ENCODE data around the gene ZNF135.

Gene ZNF135

DNA sequence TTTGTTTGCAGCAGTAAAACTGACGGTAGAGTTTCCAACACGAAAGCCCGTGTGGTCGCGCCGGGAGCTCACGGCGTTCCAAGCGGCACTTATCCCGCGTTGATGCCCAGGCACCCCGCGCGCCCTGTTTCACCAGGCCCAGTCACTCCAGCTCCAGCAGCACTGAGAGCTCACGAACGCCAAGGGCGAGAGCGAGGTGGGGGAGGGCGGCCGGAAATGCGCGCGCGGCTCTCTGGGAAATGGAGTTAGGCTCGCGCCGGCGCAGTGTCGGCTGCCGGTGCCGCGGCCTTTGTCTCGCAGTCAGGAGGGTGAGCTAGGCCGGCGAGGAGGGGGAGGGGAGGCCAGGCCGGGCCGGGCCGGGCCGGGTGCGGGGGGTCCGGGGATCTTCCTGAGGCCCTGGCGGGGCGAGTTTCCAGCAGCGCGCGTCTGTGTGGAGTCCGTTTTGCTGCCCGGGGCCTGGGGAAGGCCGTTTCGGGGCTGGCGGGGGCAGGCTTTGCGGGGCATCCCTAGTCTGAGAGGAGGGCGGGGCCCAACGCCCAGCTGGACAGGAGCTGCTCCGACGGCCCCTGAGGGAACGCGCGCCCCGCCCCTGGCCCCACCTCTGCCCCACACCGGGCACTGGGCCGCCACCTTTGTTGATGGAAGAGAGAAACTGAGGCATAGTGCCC is at the start of gene ZNF135:
Gene ZNF135 (plus strand): TSS at position 280 of the 668 bp plus-strand sequence. CDS start 721 bp downstream, outside the sequence.
- peak; percentile 48 for DNase-seq

DNA sequence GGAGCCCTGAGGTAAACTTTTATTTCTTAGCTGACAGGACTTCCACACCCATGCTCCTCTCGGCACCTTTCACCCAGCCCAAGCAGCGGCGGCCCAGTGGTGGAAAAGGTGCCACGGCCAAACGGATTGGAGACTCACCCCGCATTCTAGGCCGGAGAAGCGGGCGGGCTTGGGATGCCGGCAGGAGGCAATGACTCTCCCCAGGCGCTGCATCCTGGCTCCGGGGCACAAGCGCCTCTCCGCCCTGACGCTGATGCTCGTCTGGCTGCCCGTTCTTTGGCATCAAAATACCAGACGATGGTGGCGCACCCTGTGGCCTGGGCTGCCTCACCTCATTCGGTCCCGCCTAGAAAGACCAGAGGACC is 49.8 kb upstream of the ZNF135 start:
- DNase-seq, result no peak

DNA sequence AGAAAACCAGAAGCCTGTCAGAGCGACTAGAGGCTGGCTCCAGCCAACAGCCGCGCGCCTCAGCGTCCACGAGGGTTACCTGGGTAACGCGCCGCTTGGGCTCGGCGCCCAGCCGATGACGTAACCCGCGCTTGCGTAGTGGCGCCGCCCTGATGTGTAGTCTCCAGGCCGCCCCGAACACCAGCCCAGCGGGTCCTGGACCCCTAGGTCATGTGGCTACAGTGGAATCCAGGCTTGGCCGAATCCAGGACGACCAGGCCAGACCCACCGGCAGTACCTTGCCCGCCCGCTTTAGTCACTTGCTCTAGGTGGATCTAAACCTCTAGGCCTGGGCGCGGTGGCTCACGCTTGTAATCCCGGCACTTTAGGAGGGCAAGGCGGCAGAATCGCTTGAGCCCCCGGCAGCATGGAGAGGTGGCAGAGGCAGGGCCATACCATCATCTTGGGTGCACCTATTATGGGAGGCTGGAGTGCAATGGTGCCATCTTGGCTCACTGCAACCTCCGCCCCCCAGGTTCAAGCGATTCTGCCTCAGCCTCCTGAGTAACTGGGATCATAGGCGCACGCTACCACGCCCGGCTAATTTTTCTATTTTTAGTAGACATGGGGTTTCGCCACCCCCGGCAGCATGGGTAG is 49.3 kb upstream of the ZNF135 start:
- peak; percentile 66 for DNase-seq

DNA sequence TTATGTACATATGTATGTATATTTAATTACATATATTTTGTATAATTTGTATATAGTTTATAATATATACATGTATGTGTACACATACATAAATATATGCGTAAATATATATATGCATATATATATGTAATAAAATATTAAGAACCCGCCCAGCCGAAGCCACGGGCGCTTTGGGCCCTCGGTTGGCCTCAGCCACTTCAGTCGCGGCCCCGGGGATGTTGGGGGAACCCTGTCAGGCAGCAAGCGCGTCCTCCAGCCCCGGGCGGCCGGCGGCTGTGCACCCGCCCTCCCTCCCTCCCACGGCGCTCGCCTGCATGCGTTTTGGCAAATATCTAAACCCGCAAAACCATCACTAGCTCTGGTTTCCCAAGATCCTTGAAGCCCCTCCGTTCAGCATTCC is 48.6 kb upstream of the ZNF135 start:
- no peak for DNase-seq

DNA sequence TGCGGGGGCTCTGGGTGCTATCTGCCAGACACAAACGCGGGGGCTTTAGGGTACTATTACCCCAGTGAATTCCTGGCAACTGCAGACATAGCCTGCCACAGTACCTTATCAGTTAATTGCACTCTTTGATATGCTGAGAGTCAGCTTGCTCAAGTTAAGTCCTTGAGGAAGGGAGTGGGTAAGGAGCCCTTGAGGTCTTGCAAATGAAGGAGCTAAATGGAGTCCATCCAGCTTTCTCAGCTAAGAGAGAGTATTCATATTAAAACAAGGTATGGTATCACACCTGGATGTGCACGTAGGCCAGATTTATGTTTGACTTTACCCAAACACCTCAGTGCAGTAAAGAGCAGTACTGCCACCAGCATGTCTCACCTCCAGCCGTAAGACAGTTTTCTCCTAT is 44.9 kb upstream of the ZNF135 start:
- DNase-seq, result no peak

DNA sequence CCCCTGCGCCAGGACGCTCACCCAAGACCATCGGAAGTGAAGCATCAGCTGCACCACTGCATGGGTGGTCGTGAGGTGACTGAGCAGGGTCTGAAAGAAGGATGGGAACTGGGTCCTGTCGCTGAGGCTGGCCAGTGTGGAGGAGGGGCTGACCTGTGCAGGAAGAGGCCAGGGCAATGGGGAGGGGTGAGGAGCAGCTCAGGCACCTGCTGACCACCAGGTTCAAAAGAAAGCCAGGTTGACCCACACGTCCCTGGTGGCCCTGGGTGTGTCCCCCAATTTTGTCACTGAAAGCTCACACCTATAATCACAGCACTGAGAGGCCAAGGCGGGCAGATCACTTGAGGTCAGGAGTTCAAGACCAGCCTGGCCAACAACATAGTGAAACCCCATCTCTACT is 39.0 kb upstream of the ZNF135 start:
- DNase-seq, result no peak

DNA sequence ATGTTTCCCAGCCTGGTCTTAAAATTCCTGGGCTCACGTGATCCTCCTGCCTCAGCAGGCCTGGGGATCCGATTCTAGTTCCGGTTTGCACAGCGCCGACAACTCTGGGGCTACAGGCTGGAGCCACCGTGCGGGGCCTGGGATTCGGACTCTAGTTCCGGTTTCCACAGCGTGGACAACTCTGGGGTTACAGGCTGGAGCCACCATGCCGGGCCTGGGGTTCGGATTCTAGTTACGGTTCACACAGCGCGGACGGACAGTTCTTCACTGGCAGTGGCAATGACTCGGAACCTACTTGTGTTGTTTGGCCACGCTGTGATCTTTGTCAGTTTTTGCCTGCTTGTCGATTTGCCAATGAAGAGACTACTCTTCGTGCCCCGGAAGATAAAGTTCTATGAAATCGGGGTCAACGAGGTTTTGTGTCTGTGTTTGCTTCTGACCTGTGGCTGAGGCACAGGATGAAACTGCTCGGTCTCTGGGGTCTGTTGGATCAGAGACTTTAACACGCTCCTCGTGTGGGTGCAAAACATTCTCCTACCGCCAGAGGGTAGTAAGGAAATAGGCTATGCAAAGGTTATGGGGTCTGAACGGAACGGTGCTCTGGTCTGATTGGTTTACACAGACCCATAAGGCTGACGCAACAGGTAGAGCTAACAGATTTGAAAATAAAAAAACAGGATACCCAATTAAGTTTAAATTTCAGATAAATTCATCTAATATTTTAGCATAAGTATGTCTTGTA is 37.4 kb upstream of the ZNF135 start:
- peak; percentile 39 for DNase-seq

DNA sequence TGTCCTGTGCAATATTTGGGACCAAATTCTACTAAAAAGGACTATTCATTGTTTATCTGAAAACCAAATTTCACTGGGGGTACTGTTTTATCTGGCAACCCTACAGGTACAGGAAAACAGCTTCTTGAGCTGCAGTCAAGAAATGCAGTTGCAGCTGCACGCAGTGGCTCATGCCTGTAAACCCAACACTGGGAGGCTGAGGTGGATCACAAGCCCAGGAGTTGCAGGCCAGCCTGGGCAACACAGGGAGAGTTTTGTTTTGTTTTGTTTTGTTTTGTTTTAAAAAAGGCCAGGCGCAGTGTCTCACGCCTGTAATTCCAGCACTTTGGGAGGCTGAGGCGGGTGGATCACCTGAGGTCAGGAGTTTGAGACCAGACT is 36.8 kb upstream of the ZNF135 start:
- no peak for DNase-seq

DNA sequence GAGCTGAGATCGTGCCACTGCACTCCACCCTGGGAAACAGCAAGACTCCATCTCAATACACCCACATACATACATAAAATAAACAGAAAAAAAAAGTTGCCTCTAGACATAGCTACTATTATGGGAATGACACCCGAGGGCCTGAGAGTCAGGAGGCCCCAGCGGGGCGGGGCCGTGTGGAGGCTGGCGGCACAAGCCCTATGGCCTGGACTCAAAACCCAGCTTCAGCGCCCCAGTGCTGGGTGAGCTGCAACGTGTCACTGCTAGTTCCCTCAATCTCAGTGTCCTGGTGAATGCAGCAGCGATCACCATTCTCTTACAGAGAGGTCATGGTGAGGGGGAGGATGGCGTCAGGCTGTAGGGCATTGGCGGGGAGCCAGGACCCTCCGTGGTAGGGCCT is 34.4 kb upstream of the ZNF135 start:
- DNase-seq, result no peak

DNA sequence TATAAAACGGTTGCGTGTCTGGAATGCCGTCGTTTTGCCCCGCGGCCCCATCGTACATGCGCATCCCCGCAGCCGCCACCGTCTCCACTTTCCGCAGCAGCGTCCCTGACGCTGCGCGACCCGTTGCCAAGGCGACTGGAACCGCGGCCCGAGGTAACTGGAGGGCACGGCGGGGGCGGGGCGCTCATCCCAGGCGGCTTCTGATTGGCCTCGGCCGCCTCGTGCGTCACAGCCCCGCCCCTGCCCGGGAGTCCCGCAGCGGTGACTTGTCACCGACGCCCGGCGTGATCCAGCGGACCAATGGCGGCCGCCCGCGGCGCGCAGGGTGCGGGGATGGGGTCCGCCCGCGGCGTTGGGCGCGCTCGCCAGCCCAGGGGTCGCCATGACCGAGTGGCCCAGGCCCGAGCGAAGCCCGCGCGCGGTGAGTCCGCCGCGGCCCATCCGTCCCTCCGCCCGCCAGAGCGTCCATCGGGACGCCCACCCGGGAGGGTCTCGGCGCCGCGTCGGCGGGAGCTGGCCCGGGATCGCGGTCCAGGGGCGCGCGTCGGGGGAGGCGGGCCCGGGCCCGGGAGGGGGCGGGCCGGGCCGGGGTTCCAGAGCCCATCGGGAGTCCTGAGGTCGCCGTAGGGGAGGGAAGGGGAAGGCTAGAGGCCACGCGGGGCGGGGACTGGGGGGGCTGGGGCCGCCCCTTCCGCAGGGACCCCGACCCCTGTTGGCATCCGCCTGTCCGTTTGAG is 25.2 kb upstream of the ZNF135 start, which contains the start of gene ZSCAN1:
Gene ZSCAN1 (plus strand): TSS at position 285 of the 736 bp plus-strand sequence. CDS start 3,812 bp downstream, outside the sequence.
- peak; percentile 49 for DNase-seq

DNA sequence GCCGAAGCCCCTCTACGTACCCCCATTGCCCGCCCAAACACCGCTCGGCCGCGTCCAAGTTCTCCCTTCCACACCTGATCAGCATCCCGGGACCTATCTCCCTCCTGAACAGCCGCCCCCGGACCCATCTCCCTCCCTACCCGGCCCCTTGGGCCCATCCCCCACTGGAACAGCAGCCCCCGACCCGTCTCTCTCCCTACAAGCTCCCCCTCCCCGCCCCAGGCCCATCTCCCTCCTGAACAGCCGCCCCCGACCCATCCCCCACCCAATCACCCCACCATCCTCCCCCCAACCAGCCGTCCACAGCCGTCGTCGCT is 24.6 kb upstream of the ZNF135 start:
- no peak for DNase-seq

DNA sequence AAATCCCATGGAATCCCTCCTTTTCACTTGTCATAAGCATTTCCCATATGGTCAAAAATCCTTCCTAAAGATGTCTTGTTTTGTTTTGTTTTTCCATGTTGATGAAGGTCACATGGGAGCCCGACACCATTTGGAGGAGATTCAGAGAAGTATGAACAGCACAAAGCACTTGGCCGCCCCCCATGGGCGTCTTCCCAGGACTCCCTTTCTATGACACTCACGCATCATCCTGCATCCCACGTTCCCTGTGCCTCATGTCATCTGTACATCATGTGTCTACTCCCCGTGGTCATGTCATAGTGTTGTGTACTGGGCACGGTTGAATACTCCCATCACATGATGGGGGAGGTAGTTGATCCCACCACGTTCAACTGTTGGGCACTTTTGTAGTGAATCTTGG is 23.2 kb upstream of the ZNF135 start:
- DNase-seq, result no peak

DNA sequence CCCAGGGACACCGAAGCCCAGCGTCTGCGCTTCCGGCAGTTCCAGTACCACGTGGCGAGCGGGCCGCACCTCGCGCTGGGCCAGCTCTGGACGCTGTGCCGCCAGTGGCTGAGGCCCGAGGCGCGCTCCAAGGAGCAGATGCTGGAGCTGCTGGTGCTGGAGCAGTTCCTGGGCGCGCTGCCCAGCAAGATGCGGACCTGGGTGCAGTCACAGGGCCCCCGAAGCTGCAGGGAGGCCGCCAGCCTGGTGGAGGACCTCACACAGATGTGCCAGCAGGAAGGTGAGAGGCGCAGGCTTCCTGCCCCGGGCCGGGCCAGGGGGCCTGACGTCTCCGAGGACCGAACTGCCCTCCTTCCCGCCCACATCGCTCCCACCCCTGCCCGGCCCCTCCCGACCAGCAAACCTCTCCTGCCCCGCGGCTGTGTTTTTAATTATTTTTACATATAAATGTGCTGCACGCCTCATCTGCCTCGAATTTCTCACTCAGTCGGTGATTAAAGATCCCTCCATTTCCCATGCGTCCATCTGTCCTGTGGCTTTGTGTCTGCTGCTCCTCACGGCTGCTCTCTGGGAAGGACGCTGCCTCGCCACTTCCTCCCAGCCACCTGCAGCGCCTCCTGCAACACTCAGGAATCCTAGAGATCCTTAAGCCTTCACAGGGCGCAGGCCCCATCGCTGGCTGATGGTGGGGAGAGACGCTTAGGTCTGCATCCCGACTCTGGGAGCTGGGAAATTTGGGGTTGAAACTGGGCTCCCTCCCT is 21.0 kb upstream of the ZNF135 start:
- no peak for DNase-seq

DNA sequence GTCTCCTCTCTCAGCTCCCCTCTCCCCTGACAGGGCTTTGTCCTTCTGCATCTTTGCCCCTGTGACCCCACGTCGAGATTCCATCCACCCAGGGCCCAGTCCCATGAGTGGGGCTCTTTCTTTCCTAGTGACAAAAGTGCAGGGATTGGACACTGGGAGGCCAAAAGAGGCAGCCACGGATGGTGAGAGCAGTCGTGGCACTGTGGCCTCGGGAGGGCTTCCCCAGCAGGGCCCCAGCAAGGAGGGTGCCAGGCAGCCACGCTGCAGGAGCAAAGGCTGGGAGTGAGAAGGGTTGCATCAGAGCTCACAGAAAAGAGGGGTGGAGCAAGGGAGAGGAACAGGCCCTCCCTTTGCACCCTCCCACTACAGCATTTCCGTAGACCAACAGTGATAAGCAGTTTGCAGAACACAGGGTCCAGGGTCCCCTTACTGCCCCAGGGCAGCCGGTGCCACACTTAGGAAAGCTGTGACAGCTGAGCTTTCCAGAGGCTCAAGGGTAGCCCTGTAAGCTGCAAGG is 20.3 kb upstream of the ZNF135 start:
- DNase-seq, result no peak

DNA sequence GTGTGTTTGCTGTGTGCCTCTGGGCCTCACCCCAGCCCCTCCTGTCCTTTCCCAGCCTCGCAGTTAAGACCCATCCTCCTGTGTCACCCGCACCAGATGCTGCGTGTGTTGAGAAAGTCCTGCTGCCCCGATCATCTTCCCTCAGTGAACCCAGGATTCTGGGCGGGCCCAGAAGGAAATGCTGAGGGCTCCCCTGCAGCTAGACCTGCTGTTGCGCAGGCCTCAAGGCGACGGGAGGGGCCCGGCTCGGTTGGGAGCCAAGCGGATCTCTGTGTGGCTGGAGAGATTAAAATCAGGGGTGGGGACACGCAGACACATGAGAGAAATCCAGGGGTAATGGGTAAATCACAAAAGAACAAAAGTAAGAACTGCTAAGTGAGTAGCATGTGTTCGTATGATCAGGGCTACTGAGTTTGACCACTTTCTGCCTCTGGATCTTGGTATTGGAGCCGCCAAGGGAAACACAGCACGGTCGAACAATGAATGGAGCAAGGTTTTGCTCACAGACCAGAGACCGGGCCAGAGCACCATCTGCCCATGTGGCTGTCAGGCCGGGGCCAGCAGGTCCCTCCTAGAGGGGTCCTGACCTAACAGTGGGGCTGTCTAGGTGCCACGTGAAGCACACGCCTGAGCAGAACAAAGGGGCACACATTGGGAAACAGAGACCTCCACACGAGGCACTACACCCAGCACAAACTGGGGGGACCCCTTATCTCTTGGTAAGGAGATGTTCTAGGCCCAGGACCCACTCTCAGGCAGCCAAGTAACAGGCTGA is 18.1 kb upstream of the ZNF135 start:
- DNase-seq, result no peak

DNA sequence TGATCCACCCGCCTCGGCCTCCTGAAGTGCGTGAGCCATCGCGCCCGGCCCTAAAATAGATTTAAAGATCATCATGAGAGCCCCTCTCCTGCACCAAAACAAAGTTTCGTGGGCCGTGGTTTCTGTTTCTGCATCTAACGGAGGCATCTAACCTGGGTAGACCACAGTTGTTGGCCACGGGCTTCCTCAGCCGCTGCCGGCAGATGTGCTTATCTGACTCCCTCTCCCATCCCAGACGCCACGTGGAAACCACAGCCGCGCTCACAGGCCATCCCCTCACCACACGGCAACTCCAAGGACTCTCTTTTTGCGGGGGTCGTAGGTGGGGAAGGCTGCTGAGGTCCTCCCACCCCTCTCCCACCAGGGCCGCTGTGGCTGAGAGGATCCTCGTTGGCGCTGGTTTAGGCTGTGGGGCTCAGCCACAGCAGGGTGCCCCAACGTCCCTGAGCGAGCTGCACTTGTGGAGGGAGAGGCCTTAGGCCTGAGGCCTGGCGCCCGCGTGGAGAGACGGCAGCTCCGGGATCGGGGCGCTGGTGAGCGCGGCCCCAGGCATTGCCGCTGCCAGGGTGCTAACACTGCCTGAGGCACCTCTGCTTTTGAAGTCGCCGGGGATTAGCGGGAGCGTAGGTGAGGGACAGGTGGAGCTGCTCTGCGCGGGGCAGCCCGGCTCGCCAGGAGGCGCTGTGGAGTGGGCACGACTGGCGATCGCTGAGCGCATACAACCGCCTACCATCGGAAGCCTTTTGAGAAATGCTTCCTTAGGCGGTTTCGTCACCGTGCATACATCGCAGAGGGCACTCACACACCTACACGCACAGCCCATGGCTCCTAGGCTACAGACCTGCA is 16.4 kb upstream of the ZNF135 start:
- DNase-seq, result no peak

DNA sequence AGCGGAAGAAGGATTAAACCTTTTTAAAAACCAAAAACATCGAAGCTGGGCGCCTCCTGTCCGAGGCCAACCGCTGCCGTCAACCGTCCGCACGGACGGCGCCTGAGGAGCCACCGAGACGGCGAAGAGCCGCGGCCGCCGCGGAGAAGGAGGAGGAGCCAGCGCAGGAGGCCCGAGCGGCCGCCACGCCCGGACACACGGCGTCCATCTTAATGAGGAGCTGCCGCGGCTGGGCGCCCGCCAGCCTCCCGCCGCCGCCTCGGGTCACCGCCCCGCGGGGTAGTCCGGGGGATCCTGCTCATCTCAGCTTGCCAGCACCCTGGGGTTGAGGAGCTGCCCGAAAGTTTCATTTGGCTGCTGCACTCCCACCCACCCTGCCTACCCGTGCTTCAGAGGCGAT is 14.7 kb upstream of the ZNF135 start:
- no peak for DNase-seq

DNA sequence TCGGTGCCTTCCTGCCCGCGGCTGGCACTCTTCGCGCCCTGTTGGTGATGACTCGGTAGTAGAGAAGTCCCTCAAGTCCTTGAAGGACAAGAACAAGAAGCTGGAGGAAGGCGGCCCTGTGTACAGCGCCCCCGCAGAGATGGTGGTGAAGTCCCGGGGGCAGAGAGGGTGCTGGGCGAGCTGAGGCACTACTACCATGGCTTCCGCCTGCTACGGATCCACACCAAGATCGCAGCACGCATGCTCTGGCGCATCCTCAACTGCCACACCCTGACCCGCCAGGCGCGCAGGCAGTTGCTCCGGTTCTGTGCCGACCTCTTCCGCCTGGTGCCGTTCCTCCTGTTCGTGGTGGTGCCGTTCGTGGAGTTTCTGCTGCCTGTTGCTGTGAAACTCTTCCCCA is 14.2 kb upstream of the ZNF135 start:
- DNase-seq, result no peak

DNA sequence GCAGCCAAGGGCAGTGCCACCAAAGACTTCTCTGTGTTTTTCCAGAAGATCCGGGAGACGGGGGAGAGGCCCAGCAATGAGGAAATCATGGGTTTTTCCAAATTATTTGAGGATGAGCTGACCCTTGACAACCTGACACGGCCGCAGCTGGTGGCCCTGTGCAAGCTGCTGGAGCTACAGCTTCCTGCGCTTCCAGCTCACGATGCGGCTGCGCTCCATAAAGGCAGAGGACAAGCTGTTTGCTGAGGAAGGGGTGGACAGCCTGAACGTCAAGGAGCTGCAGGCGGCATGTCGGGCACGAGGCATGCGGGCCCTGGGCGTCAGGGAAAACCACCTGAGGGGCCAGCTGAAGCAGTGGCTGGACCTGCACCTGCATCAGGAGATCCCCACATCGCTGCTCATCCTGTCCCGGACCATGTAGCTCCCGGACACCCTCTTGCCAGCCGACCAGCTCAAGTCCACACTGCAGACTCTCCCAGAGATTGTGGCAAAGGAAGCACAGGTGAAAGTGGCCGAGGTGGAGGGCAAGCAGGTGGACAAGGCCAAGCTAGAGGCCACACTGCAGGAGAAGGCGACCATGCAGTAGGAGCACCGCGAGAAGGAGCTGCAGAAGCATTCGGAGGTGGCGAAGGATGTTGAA is 13.6 kb upstream of the ZNF135 start:
- DNase-seq, result no peak

DNA sequence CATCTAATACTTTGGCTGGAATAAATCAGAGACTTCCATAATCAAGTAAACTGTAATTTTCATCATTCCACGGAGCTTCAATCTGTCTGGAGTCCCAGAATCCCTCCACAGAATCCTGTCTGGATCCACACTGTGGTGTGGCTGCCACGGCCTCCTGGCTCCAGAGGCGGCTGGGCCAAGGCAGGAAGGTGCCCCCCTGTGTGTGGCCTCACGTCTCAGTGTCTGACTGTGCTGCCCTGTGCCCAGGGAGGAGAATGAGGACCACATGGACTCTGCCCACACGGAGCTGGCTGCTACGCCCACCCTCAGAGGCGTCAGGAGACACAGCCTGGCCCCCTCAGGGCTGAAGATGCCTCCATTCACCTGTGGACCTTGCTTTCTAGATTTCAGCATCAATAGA is 12.2 kb upstream of the ZNF135 start:
- DNase-seq, result no peak
